Stomach (tissue), 4 donors: ENCODE results near the gene PRR14L.

Experiments used
- POLR2A ChIP-seq, 4 donors: fragments of 450-650 bp; IDR thresholded peaks; one replicate each; pipeline ENCODE4 v1.6.1; 2016; ENCODE audit warnings: antibody characterized with exemption in 4 of 4, control low read depth in 2 of 4, mild to moderate bottlenecking in 1 of 4, moderate library complexity in 1 of 4
- POLR2AphosphoS5 ChIP-seq, 3 donors: sonication (generic); formaldehyde crosslinking; IDR thresholded peaks; one replicate each; pipeline ENCODE4 v1.6.1; 2016; ENCODE audit warnings: antibody characterized with exemption in 3 of 3
- TF ChIP-seq, protein P1 (sequence below), 7 experiments: fragments of 450-650 bp in 4 of 7; fragments of 200-600 bp in 3 of 7; sonication (generic) in 3 of 7; IDR thresholded peaks; one replicate each; pipeline ENCODE4 v1.5.1; 2016 to 2019; ENCODE audit warnings: antibody characterized with exemption in 7 of 7, control low read depth in 2 of 7, mild to moderate bottlenecking in 1 of 7

- TF ChIP-seq, protein P1, sequence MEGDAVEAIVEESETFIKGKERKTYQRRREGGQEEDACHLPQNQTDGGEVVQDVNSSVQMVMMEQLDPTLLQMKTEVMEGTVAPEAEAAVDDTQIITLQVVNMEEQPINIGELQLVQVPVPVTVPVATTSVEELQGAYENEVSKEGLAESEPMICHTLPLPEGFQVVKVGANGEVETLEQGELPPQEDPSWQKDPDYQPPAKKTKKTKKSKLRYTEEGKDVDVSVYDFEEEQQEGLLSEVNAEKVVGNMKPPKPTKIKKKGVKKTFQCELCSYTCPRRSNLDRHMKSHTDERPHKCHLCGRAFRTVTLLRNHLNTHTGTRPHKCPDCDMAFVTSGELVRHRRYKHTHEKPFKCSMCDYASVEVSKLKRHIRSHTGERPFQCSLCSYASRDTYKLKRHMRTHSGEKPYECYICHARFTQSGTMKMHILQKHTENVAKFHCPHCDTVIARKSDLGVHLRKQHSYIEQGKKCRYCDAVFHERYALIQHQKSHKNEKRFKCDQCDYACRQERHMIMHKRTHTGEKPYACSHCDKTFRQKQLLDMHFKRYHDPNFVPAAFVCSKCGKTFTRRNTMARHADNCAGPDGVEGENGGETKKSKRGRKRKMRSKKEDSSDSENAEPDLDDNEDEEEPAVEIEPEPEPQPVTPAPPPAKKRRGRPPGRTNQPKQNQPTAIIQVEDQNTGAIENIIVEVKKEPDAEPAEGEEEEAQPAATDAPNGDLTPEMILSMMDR (IDR thresholded peaks at IDR 0.05): no peak
- TF ChIP-seq POLR2A (IDR thresholded peaks at IDR 0.05) (no peak), POLR2AphosphoS5 (IDR thresholded peaks at IDR 0.05) (no peak)
These were observed 112.5 kb downstream of the PRR14L start for GRCh38 chr22:31637447-31637890.
